ENCODE measurements around the gene S100A12. TPM values are rescaled to one million over a fixed set of nuclear protein-coding genes. Genes with fewer than 3 reads are reported as not detected.

S100A12 gene
- total RNA-seq, 4 donors from 2014 or later: not detected

DNA sequence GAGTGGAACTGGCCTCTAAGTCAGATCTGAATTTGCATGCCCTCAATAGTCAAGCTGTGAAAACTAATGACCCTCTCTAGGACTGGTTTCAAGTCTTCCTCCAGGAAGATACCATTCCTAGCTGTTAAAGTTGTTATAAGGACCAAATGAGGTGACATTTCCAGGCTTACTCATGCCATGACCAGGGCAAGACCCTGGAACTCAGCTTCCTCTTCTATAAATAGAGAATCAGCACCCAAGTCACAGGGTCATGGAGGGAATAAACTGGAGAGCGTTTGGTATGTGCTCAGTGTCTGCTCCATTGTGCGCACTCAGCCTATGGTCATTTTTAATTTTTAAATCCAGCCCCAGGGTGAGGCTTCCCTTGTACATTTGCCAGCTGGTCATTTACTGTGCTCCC, 15.2 kb downstream of the S100A12 start:
- peaks cover 0 to 4% (median 0%) of the 10 kb centered on the region in 4 donors for H3K4me1 ChIP-seq

DNA sequence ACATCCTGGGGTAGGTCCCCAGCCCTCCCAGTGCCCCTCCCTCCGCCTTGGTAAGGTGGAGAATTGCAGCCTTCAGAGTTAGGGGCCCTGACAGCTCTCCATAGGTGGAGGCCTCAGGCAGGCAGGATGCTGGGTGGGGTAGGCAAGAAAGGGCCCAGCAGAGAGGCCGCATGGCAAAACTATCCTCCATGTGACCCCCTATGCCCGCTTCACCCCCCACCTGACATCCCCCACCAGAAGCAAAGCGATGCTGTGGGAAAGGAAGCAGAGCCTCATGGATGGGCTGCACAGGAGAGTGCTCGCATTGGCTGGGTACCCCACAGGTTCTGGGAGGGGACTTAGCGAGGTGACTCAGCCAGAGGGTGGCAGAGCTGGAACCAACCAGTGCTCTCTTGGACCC, 16.2 kb downstream of the S100A12 start:
- H3K27ac ChIP-seq: no peak overlapping the region
- intact Hi-C loops (cut with DNase I; ENCODE audit: low total_unique reads) (no loop called here), in situ Hi-C loops (cut with MboI; ENCODE audit: low pct_ligation_motif_present in 1 of 4, low pct_unique_long_range_greater_than_20kb in 1 of 4, low sequenced_read_pairs in 3 of 4) (loop anchor here in 1 of 4 donors (25.0 kb wide), 1 partner anchor 228 kb away; no protein-coding TSS in a partner anchor)
- H3K4me1 ChIP-seq: peaks cover 0 to 4% (median 0%) of the 10 kb centered on the region in 4 donors
- TF ChIP-seq POLR2AphosphoS5 (IDR thresholded peaks at IDR 0.05) (no peak), POLR2A (IDR thresholded peaks at IDR 0.05) (no peak)
- H3K27me3 ChIP-seq: no peaks in the 10 kb centered on the region
- H3K36me3 ChIP-seq: no peaks in the 10 kb centered on the region
- H3K9me3 ChIP-seq: no peaks in the 10 kb centered on the region
- WGBS, 2 donors (ENCODE audit: low coverage in 1 of 2): 85% methylated on average over 6 of the region's 6 CpGs; no CpG with 5 or more reads in 1 of the 2 donors
- no peak overlapping the region for H3K4me3 ChIP-seq
- DNase-seq: no peak

More for the DNA sequence above, 15.2 kb downstream of the S100A12 start:
- no peak for TF ChIP-seq EP300 (IDR thresholded peaks at IDR 0.05; ENCODE audit: low read depth)
- no peak for TF ChIP-seq POLR2AphosphoS5 (IDR thresholded peaks at IDR 0.05)
- no peak for TF ChIP-seq POLR2A (IDR thresholded peaks at IDR 0.05)
- TF ChIP-seq, protein P1, sequence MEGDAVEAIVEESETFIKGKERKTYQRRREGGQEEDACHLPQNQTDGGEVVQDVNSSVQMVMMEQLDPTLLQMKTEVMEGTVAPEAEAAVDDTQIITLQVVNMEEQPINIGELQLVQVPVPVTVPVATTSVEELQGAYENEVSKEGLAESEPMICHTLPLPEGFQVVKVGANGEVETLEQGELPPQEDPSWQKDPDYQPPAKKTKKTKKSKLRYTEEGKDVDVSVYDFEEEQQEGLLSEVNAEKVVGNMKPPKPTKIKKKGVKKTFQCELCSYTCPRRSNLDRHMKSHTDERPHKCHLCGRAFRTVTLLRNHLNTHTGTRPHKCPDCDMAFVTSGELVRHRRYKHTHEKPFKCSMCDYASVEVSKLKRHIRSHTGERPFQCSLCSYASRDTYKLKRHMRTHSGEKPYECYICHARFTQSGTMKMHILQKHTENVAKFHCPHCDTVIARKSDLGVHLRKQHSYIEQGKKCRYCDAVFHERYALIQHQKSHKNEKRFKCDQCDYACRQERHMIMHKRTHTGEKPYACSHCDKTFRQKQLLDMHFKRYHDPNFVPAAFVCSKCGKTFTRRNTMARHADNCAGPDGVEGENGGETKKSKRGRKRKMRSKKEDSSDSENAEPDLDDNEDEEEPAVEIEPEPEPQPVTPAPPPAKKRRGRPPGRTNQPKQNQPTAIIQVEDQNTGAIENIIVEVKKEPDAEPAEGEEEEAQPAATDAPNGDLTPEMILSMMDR (IDR thresholded peaks at IDR 0.05): no peak
- WGBS, 2 donors (ENCODE audit: low coverage in 1 of 2): 80 to 88% methylated on average over 1 to 2 of the region's 2 CpGs
- Histone ChIP-seq H3K9me3 (no peaks in the 10 kb centered on the region), H3K36me3 (no peaks in the 10 kb centered on the region), H3K4me3 (no peak overlapping the region), H3K27me3 (peaks cover 7% of the 10 kb centered on the region), H3K27ac (no peak overlapping the region)
- intact Hi-C loops (cut with DNase I; ENCODE audit: low total_unique reads) (no loop called here), in situ Hi-C loops (cut with MboI; ENCODE audit: low pct_ligation_motif_present in 1 of 4, low pct_unique_long_range_greater_than_20kb in 1 of 4, low sequenced_read_pairs in 3 of 4) (loop anchor here in 1 of 4 donors (25.0 kb wide), 1 partner anchor 227 kb away; no protein-coding TSS in a partner anchor)
- no peak for DNase-seq

DNA sequence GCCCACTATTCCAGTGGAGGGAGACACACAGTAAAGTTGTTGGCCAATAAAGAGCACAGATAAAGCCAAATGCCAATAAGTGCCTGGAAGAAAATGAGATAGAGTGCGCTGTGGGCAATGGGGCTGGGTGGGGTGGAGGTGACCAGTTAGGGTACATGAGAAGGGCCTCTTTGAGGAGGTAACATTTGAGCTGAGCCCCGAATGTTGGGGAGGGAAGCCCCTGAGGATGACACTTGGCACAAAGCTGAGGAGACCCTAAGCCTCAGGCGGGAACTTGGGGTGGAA, 16.8 kb downstream of the S100A12 start:
- H3K9me3 ChIP-seq: no peaks in the 10 kb centered on the region
- 77 to 91% methylated on average over 3 of the region's 3 CpGs for WGBS, 2 donors (ENCODE audit: low coverage in 1 of 2)
- no peaks in the 10 kb centered on the region for H3K36me3 ChIP-seq
- intact Hi-C loops (cut with DNase I; ENCODE audit: low total_unique reads): no loop called here
- TF ChIP-seq POLR2AphosphoS5 (IDR thresholded peaks at IDR 0.05) (no peak), EP300 (IDR thresholded peaks at IDR 0.05; ENCODE audit: low read depth) (no peak), POLR2A (IDR thresholded peaks at IDR 0.05) (no peak)
- TF ChIP-seq, protein P1 (IDR thresholded peaks at IDR 0.05): no peak
- DNase-seq: no peak
- H3K4me3 ChIP-seq: no peak overlapping the region
- H3K27me3 ChIP-seq: peaks cover 3% of the 10 kb centered on the region
- no peak overlapping the region for H3K27ac ChIP-seq
- H3K4me1 ChIP-seq: peaks cover 0 to 4% (median 0%) of the 10 kb centered on the region in 4 donors
- in situ Hi-C loops (cut with MboI; ENCODE audit: low pct_ligation_motif_present in 1 of 4, low pct_unique_long_range_greater_than_20kb in 1 of 4, low sequenced_read_pairs in 3 of 4): loop anchor here in 1 of 4 donors (25.0 kb wide), 1 partner anchor 229 kb away; no protein-coding TSS in a partner anchor

DNA sequence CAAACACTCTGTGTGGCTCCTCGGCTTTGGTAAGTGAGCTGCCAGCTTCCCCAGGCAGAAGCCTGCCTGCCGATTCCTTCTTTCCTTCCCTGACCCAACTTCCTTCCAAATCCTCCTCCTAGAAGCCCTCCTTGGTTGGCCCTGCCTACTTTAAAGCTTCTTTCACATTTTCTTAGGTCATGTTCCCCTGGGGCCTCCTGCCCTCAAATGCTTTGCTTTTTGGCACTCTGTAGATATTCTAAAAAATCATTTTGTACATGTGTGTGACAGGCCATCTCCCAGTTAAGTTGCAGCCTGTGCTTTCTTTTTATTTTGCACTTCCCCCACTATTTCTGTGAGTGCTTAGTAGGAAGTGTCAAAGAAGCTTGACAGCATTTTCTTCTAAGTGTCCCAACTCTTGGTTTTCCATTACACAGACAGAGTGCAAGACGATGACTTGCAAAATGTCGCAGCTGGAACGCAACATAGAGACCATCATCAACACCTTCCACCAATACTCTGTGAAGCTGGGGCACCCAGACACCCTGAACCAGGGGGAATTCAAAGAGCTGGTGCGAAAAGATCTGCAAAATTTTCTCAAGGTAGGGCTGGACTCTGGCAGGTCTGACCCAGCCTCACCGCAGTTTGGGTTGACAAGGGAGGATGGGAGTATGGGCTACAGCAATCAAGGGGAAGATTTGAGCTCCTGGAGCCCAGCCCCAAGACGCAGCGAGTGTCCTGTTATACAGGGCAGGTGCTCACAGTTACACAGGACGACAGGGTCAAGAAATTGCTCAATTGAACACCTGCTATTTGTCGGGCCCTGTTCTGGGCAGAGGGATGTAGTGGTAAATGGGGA, 17.3 kb downstream of the S100A12 start, which contains the start of gene S100A9:
TSS of gene S100A9 (plus strand) at position 2 of the 838 bp plus-strand sequence. CDS start at position 432, 430 bp downstream.
- no peaks in the 10 kb centered on the region for H3K36me3 ChIP-seq
- H3K27ac ChIP-seq: peak within 1 kb of the TSS in 2 of 4 donors; percentile 37 to 44
- DNase-seq: no peak
- TF ChIP-seq POLR2AphosphoS5 (IDR thresholded peaks at IDR 0.05) (no peak), POLR2A (IDR thresholded peaks at IDR 0.05) (no peak), EP300 (IDR thresholded peaks at IDR 0.05; ENCODE audit: low read depth) (no peak)
- TF ChIP-seq, protein P1 (IDR thresholded peaks at IDR 0.05): no peak
- peaks cover 4% of the 10 kb centered on the region for H3K27me3 ChIP-seq
- H3K4me3 ChIP-seq: no peak within 1 kb of the TSS
- in situ Hi-C loops (cut with MboI; ENCODE audit: low pct_ligation_motif_present in 1 of 4, low pct_unique_long_range_greater_than_20kb in 1 of 4, low sequenced_read_pairs in 3 of 4): loop anchor here in 1 of 4 donors (25.0 kb wide), 1 partner anchor 229 kb away; no protein-coding TSS in a partner anchor
- peaks cover 0 to 4% (median 0%) of the 10 kb centered on the region in 4 donors for H3K4me1 ChIP-seq
- H3K9me3 ChIP-seq: no peaks in the 10 kb centered on the region
- intact Hi-C loops (cut with DNase I; ENCODE audit: low total_unique reads): no loop called here
- WGBS, 2 donors (ENCODE audit: low coverage in 1 of 2): 62 to 75% methylated on average over 4 to 11 of the region's 11 CpGs
